ENCODE results near the gene CNTNAP5. TPM values are rescaled to one million over a fixed set of nuclear protein-coding genes. Genes with fewer than 3 reads are reported as not detected.

The CNTNAP5 gene
- total RNA-seq, 4 donors from 2014 or later = not detected

DNA sequence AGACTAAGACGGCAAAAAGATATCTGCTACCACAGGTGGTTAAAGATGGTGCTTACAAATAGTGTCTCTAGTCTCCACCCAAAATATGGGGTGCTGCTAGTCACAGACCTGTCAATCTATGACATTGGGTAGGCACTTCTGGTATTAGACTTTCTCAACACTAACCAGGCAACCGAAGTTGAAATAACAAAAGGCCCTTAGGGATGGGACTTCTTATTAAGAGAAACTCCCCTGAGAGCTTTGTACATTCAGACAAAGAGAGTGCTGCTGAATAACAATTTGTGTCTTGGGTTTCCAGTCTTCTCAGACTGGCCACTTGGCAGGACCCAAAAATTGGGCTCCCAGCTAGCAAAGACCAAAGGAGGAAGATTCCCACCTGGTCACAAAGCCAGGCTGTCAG is 310.0 kb downstream of the CNTNAP5 start:
- intact Hi-C loops (cut with DNase I; ENCODE audit: low total_unique reads) (no loop called here), in situ Hi-C loops (cut with MboI; ENCODE audit: low sequenced_read_pairs in 4 of 4) (no loop called here)
- Histone ChIP-seq H3K4me3 (no peak overlapping the region), H3K4me1 (no peaks in the 10 kb centered on the region), H3K36me3 (no peaks in the 10 kb centered on the region), H3K27ac (no peak overlapping the region), H3K27me3 (no peaks in the 10 kb centered on the region), H3K9me3 (no peaks in the 10 kb centered on the region)
- TF ChIP-seq POLR2A (IDR thresholded peaks at IDR 0.05) = no peak
- TF ChIP-seq, protein P1, sequence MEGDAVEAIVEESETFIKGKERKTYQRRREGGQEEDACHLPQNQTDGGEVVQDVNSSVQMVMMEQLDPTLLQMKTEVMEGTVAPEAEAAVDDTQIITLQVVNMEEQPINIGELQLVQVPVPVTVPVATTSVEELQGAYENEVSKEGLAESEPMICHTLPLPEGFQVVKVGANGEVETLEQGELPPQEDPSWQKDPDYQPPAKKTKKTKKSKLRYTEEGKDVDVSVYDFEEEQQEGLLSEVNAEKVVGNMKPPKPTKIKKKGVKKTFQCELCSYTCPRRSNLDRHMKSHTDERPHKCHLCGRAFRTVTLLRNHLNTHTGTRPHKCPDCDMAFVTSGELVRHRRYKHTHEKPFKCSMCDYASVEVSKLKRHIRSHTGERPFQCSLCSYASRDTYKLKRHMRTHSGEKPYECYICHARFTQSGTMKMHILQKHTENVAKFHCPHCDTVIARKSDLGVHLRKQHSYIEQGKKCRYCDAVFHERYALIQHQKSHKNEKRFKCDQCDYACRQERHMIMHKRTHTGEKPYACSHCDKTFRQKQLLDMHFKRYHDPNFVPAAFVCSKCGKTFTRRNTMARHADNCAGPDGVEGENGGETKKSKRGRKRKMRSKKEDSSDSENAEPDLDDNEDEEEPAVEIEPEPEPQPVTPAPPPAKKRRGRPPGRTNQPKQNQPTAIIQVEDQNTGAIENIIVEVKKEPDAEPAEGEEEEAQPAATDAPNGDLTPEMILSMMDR (IDR thresholded peaks at IDR 0.05 in 4 of 5, conservative IDR thresholded peaks at IDR 0.05 in 1 of 5) = no peak
- DNase-seq (no peak), ATAC-seq (no peak)

DNA sequence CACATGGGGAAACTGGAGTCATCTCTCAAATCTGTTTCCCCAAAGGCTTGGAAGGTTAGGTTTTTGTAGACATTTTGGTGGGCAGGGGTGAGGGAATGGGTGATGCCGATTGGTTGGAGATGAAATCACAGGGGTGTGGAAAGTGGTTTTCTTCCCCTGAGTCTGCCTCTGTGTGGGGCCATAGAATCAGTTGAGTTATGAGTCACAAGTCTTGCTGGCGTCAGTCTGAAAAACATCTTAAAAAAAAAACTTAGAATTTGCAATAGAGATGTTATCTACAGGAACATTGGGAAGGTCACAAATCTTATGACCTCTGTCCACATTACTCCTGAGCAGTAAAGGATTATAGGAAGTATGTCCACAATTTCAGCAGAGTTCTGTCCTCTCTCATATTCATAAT is 314.6 kb downstream of the CNTNAP5 start:
- Histone ChIP-seq H3K27me3 (no peaks in the 10 kb centered on the region), H3K4me3 (no peak overlapping the region), H3K27ac (no peak overlapping the region), H3K36me3 (no peaks in the 10 kb centered on the region), H3K4me1 (no peaks in the 10 kb centered on the region), H3K9me3 (no peaks in the 10 kb centered on the region)
- DNase-seq (no peak), ATAC-seq (no peak)
- TF ChIP-seq, protein P1 (IDR thresholded peaks at IDR 0.05 in 4 of 5, conservative IDR thresholded peaks at IDR 0.05 in 1 of 5) = no peak
- TF ChIP-seq POLR2A (IDR thresholded peaks at IDR 0.05) = no peak
- in situ Hi-C loops (cut with MboI; ENCODE audit: low sequenced_read_pairs in 4 of 4) = no loop called here
- intact Hi-C loops (cut with DNase I; ENCODE audit: low total_unique reads) = no loop called here

DNA sequence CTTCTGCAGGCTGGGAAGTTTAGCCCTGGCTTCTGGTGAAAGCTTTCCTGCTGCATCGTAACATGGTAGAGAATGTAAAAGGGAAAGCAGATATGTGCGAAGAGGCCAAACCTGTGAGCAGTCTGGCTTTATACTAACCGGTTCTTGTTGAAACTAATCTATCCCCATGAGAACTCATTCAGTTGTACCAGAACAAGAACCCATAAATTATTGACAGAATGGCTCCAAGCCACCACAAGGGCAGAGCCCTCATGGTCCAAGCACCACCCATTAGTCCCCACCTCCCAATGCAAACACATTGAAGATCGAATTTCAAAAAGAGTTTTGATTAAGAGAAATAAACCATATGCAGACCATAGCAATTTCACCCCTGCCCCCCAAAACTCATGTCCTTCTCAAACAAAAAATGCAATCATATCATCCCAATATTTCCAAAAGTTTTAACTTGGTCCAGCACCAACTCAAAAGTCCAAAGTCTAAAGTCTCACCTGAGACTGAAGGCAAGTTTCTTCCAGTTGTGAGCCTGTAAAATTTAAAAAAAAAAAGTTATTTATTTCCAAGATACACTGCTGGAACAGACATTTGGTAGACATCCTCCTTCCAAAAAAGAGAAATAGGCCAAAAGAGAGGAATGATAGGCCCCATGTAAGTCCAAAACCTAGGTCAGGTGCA is 318.9 kb downstream of the CNTNAP5 start:
- Histone ChIP-seq H3K4me3 (no peak overlapping the region), H3K27me3 (no peaks in the 10 kb centered on the region), H3K36me3 (no peaks in the 10 kb centered on the region), H3K4me1 (no peaks in the 10 kb centered on the region), H3K27ac (no peak overlapping the region), H3K9me3 (no peaks in the 10 kb centered on the region)
- intact Hi-C loops (cut with DNase I; ENCODE audit: low total_unique reads) (no loop called here), in situ Hi-C loops (cut with MboI; ENCODE audit: low sequenced_read_pairs in 4 of 4) (no loop called here)
- DNase-seq (no peak), ATAC-seq (no peak)
- TF ChIP-seq, protein P1 (IDR thresholded peaks at IDR 0.05 in 4 of 5, conservative IDR thresholded peaks at IDR 0.05 in 1 of 5) = no peak
- TF ChIP-seq POLR2A (IDR thresholded peaks at IDR 0.05) = no peak

DNA sequence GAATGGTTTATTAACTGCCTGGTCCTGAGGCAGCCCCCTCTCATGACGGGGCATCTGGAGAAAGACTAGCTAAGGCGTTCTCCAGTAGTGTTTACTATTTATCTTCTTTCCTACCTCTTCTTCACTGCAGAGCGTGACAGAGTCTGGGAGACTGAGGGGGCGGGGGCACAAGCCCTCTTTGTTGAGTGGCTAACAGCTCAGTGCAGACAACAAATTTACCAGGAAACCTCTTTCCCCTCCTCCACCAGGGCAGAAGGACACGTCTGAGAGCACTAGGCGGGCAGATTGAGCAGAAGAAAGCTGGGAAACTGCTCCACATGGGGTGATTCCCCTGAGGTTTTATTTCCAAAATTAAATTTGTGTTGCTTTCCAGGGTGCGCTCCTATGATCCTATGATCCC is 322.1 kb downstream of the CNTNAP5 start:
- TF ChIP-seq POLR2A (IDR thresholded peaks at IDR 0.05) = no peak
- intact Hi-C loops (cut with DNase I; ENCODE audit: low total_unique reads) = no loop called here

DNA sequence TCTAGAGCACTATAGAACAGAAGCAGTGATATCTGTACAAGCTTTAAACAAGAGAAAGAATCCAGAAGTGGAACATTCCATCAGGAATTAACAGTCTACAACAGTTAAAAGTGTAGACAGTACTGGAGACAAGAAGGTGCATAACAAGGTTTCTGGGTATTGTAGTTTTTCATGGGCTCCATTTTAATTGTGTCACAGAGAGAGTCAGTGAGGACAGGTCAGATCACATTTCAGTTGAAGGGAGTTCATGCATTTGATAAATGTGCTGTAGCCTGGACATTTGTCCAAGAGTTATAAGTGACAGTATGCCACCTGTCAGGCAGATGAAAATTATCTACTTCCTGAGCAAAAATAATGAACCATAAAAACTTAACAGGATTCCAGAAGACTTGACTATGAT is 328.6 kb downstream of the CNTNAP5 start:
- ATAC-seq (no peak), DNase-seq (no peak)
- Histone ChIP-seq H3K4me3 (no peak overlapping the region), H3K36me3 (no peaks in the 10 kb centered on the region), H3K27ac (no peak overlapping the region), H3K9me3 (no peaks in the 10 kb centered on the region), H3K27me3 (no peaks in the 10 kb centered on the region), H3K4me1 (no peaks in the 10 kb centered on the region)
- in situ Hi-C loops (cut with MboI; ENCODE audit: low sequenced_read_pairs in 4 of 4) (no loop called here), intact Hi-C loops (cut with DNase I; ENCODE audit: low total_unique reads) (no loop called here)
- TF ChIP-seq, protein P1 (IDR thresholded peaks at IDR 0.05 in 4 of 5, conservative IDR thresholded peaks at IDR 0.05 in 1 of 5) = no peak
- TF ChIP-seq POLR2A (IDR thresholded peaks at IDR 0.05) = no peak

More for the DNA sequence above, 322.1 kb downstream of the CNTNAP5 start:
- no peaks in the 10 kb centered on the region for H3K36me3 ChIP-seq
- no peaks in the 10 kb centered on the region for H3K27me3 ChIP-seq
- in situ Hi-C loops (cut with MboI; ENCODE audit: low sequenced_read_pairs in 4 of 4) = no loop called here
- no peak overlapping the region for H3K27ac ChIP-seq
- no peaks in the 10 kb centered on the region for H3K9me3 ChIP-seq
- ATAC-seq (no peak), DNase-seq (no peak)
- H3K4me1 ChIP-seq = no peaks in the 10 kb centered on the region
- no peak overlapping the region for H3K4me3 ChIP-seq

All from gastrocnemius medialis (tissue), 4 donors.